GM18508 (cell line): Measurements from ENCODE around the gene KANK2.

Experiments
- ATAC-seq: cut with Tn5 transposase; IDR thresholded peaks from one replicate; pipeline ENCODE4 v1.9.1; 2021; ENCODE audit warnings: moderate number of reproducible peaks; ENCODE audit not compliant: insufficient read depth, unreplicated experiment

KANK2 gene

DNA sequence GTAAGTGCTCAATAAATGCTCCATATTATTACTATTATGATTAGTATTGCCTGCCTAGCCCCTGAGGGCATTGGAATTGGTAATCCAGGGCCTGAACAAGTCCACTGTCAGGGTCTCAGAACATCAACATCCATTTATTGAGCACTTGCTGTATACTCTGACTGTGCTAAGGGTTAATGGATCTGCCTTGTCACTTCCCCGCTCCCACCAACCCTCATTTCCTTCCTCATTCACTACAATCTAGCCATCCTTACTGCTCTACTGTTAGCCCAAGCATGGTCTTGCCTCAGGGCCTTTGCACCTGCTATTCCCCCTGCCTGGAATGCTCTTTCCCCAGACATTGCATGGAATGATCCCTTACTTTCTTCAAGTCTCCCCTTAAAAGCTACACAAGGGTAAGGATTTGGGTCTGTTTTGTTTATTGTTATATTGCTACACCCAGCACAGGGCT, 29.4 kb upstream of the KANK2 start:
- no peak for ATAC-seq

GRCh38 chr19:11225815-11226214, 28.5 kb upstream of the KANK2 start:
- ATAC-seq, result no peak

DNA sequence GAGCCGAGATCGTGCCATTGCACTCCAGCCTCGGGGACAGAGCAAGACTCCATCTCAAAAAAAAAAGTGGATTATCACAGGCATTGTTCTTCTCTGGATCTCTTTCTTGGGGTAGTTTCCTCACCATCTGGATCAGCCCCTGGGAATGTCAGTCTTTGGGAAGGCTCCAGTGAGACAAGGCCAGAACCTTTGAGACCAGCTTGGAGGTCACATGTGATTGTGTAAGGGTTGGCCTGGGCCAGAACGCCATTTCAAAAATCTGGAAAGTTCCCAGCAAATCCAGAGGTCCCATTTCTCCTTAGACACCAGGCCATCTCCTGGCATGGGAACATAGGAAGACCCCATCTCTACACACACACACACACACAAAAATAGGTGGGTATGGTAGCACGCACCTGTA, 27.8 kb upstream of the KANK2 start:
- no peak for ATAC-seq

DNA sequence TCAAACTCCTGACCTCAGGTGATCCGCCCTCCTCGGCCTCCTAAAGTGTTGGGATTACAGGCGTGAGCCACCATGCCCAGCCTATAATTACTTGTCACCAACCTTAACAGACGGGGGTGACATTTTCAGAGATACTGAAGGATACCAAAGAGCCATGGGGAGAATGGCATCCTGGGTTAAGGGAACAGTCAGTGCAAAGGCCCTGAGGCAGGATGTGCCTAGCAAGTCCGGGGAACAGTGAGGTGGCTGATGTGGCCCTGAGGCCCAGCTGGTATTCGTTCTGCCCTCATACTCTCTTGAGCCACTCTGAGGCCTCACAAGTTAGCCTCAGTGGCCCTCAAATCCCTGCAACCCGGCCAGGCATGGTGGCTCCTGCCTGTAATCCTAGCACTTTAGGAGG, 27.1 kb upstream of the KANK2 start:
- ATAC-seq, result no peak

- ATAC-seq, result no peak
These were observed 25.9 kb upstream of the KANK2 start for GRCh38 chr19:11223200-11223599.

GRCh38 chr19:11221082-11221598, 23.8 kb upstream of the KANK2 start:
- ATAC-seq, result no peak

- no peak for ATAC-seq
These were observed 17.0 kb upstream of the KANK2 start for GRCh38 chr19:11214387-11214786.

GRCh38 chr19:11210656-11210928, 13.2 kb upstream of the KANK2 start:
- ATAC-seq, result no peak

DNA sequence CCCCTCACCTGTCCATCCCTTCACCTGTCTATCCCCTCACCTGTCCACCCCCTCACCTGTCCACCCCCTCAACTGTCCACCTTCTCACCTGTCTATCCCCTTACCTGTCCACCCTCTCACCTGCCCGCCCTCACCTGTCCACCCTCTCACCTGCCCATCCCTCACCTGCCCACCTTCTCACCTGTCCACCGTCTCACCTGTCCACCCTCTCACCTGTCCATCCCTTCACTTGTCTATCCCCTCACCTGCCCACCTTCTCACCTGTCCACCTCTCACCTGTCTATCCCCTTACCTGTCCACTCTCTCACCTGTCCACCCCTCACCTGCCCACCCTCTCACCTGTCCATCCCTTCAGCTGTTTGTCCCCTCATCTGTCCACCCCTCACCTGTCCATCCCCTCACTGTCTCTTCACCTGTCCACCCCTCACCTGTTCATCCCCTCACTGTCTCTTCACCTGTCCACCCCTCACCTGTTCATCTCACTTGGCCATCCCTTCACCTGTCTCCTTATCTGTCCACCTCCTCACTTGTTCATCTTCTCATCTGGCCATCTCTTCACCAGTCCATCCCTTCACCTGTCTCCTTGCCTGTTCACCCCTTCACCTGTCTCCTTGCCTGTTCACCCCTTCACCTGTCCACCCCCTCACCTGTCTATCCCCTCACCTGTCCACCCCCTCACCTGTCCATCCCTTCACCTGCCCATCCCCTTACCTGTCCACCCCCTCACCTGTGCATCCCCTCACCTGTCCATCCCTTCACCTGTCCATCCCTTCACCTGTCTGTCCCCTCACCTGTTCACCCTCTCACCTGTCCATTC, 12.7 kb upstream of the KANK2 start:
- ATAC-seq, result no peak

GRCh38 chr19:11208561-11209471, 11.5 kb upstream of the KANK2 start:
- no peak for ATAC-seq

GRCh38 chr19:11205939-11206570, 8.7 kb upstream of the KANK2 start:
- no peak for ATAC-seq

GRCh38 chr19:11204943-11205349, 7.6 kb upstream of the KANK2 start:
- ATAC-seq, result no peak

- no peak for ATAC-seq
These were observed 6.8 kb upstream of the KANK2 start for GRCh38 chr19:11204076-11204602.

GRCh38 chr19:11203194-11204075, 6.1 kb upstream of the KANK2 start:
- ATAC-seq, result no peak

DNA sequence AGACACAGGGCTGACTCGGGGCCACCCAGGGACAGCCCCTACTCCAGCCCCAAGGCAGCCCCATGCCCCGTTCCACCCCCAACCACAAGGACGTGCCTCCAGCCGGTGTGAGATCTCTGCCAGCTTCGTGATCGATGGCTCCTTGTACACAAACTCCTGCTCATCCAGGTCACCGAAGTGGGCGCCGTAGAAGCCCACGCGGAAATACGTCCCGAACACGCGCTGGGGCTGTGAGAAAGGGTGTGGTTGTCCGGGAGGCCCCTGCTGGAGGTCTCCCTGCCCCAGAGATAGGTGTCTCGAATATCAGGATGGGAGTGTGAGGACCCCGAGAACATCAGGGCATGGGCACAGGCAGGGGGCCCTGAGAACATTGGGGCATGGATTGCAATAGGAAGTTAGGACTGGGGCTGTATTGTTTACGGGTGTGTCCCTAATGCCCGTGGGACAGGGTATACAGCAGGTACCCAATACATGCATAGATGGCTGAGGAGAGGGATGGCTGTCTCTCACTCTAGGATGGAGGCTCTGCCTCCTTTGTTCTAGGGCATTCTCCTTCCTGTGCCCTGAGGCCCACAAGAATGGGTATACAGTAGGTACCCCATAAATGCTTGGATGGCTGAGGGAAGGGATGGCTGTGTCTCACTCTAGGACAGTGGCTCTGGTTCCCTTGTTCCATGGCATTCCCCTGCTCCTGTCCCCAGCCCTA, 5.3 kb upstream of the KANK2 start:
- no peak for ATAC-seq

- no peak for ATAC-seq
These were observed 4.4 kb upstream of the KANK2 start for GRCh38 chr19:11201791-11202190.

DNA sequence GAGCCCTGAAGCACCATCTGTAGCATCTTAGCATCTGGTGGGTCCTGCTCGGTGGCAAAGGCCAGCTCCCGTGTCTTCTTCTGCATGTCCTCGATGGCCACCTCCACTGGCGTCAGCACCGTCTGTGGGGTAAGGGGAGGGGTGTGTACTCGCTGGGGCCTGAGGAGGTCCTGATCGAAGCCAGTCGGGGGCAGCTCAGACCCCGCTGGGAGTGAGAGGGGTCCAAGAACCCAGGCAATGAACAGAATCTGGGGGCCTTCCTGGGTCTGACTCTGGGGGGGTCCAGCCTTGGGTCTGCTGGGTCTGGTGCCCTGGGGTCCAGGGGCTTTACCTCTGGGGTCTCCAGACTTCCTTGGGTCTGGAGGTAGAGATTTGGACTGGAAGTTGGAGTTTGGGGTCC, 3.6 kb upstream of the KANK2 start:
- ATAC-seq, result no peak

DNA sequence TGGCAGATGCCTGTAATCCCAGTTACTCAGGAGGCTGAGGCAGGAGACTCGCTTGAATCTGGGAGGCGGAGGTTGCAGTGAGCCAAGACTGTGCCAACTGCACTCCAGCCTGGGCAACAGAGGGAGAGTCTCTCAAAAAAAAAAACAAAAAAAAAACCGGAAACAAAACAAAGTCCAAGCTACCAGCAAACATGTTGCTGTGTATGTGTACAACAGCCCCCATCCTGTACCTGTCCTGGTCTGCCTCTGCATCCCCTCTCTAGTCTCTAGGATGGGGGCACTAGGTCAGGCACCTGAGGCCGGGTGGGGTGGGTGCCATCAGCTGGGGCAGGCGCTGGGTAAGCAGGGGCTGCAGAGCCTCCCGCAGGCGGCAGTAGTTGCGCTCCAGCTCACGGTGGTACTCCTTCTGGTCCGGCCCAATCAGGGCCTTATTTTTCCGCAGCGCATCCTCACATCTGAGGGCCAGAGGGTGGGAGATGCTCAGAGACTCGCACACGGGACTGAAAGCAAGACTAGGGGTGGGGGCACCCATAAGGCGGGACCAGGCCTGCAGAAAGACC, 2.8 kb upstream of the KANK2 start:
- ATAC-seq, result no peak

DNA sequence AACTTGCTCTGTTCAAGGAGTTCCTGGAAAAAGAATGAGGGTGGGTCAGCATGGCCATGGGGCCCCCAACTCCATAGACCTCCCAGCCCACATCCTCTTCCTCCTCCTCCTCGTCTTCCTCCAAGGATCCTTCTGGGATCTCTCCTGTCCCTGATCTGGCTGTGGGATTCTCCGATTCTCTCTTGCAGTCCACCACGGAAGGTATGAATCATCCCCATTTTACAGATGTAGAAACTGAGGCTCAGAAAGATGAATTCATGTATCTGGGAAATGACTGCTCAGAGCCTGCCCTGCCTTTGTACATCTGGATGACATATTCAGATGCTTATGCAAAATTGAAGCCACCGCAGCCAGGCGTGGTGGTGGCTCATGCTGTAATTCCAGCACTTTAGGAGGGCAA, 2.2 kb upstream of the KANK2 start:
- no peak for ATAC-seq
